ENCODE measurements around the gene RGS9BP.
"Not testable (repeated sequence)": the region's sequence is repeated elsewhere in the genome, so short reads cannot be mapped to it uniquely, and the experiment has no call there.

RGS9BP gene

DNA sequence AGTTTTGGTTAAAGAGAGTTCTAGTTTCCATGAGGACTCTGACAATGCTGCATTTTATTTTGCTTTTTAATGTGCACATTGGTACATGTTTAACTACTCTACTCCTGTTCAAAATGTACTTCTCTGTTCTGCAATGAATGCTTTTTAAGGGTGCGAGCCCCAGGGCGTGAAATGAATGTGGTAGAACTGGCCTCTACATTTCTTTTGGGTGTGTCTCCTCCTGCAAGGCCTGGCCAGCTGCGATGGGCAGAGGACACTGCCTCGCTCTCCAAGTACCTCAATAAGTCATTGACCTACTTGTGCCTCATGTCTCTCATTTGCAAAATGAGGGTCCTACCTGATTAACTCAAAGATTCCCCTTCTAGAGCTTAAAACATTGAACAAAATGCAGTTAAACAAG is 6.7 kb downstream of the RGS9BP start:
- H3K27me3 ChIP-seq (ENCODE audit: insufficient read depth, low read length) = peaks cover 6% of the 10 kb centered on the region
- H3K27ac ChIP-seq (ENCODE audit: low read depth, low read length) = no peak overlapping the region
- H3K79me2 ChIP-seq (ENCODE audit: control insufficient read depth, insufficient read depth, low read length, unreplicated experiment) = no peaks in the 10 kb centered on the region
- H3K4me1 ChIP-seq (ENCODE audit: control insufficient read depth, insufficient read depth, low read length, unreplicated experiment) = no peaks in the 10 kb centered on the region
- no peak overlapping the region for H2AFZ ChIP-seq (ENCODE audit: low read length, unreplicated experiment)
- no peaks in the 10 kb centered on the region for H3K36me3 ChIP-seq (ENCODE audit: insufficient read depth, low read length)
- no peak overlapping the region for H3K4me3 ChIP-seq (ENCODE audit: low read depth, low read length)

DNA sequence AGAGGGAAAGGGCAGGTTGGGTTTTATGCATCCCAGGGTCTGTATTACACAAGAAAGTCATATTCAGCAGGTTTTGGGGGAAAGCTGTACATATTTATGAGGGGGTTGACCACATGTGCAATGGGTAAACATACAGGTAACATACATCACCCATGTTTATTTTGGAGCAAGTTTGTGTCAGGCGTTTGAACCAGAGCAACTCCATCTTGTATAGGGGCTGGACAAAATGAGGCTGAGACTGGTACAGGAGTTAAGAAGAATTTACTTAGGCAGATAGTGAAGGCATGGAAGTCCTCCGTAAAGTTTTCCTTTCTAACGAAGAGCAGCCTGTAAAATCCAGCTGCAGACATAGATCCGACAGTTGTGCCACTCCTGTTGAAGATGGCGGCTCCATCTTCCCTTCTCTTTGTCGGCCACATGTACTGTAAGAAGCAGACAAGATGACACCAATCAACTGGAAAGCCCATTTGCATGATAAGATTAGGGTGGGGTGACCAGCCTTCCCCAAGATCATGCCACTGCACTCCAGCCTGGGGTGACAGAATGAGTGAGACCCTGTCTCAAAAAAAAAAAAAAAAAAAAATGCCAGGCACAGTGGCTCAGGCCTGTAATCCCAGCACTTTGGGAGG is 11.3 kb downstream of the RGS9BP start:
- Histone ChIP-seq H3K4me1 (ENCODE audit: control insufficient read depth, insufficient read depth, low read length, unreplicated experiment) (peaks cover 8% of the 10 kb centered on the region), H3K27ac (ENCODE audit: low read depth, low read length) (no peak overlapping the region), H3K4me3 (ENCODE audit: low read depth, low read length) (no peak overlapping the region), H3K27me3 (ENCODE audit: insufficient read depth, low read length) (no peaks in the 10 kb centered on the region), H3K79me2 (ENCODE audit: control insufficient read depth, insufficient read depth, low read length, unreplicated experiment) (peaks cover under 1% of the 10 kb centered on the region), H3K36me3 (ENCODE audit: insufficient read depth, low read length) (no peaks in the 10 kb centered on the region), H2AFZ (ENCODE audit: low read length, unreplicated experiment) (no peak overlapping the region)

DNA sequence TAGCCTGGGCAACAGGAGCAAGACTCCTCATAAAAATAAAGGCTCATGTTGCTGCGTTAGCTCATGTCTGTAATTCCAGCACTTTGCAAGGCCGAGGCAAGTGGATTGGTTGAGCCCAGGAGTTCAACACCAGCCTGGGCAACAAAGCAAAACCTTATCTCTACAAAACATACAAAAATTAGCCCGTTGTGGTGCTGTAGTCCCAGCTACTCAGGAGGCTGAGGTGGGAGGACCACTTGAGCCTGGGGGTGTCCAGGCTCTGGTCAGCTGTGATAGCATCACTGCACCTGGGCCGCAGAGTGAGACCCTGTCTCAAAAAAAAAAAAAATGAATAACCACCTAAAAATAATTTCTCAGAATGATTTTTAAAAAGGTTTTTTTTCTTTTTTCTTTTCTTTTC is 12.0 kb downstream of the RGS9BP start:
- Histone ChIP-seq H2AFZ (ENCODE audit: low read length, unreplicated experiment) (no peak overlapping the region), H3K4me1 (ENCODE audit: control insufficient read depth, insufficient read depth, low read length, unreplicated experiment) (peaks cover 8% of the 10 kb centered on the region), H3K27me3 (ENCODE audit: insufficient read depth, low read length) (no peaks in the 10 kb centered on the region), H3K4me3 (ENCODE audit: low read depth, low read length) (no peak overlapping the region), H3K27ac (ENCODE audit: low read depth, low read length) (no peak overlapping the region), H3K79me2 (ENCODE audit: control insufficient read depth, insufficient read depth, low read length, unreplicated experiment) (peaks cover 8% of the 10 kb centered on the region), H3K36me3 (ENCODE audit: insufficient read depth, low read length) (no peaks in the 10 kb centered on the region)

DNA sequence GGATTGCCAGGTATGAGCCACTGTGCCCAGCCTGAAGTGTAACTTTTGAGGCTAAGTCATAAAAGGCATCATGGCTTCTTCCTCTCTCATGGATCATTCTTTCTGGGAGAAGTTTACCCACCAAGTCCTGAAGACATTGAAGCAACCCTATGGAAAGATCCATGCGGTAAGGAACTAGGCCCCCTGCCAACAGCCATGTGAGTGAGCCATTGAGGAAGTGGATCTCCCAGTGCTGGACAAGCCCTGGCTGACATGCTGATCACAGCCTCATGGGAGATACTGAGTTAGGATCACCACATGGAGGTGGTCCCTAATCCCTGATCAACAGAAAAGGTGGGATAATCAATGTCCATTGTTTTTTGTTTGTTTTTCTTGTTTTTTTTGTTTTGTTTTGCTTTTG is 12.7 kb downstream of the RGS9BP start:
- Histone ChIP-seq H2AFZ (ENCODE audit: low read length, unreplicated experiment) (no peak overlapping the region), H3K27me3 (ENCODE audit: insufficient read depth, low read length) (no peaks in the 10 kb centered on the region), H3K4me1 (ENCODE audit: control insufficient read depth, insufficient read depth, low read length, unreplicated experiment) (peaks cover 9% of the 10 kb centered on the region)

DNA sequence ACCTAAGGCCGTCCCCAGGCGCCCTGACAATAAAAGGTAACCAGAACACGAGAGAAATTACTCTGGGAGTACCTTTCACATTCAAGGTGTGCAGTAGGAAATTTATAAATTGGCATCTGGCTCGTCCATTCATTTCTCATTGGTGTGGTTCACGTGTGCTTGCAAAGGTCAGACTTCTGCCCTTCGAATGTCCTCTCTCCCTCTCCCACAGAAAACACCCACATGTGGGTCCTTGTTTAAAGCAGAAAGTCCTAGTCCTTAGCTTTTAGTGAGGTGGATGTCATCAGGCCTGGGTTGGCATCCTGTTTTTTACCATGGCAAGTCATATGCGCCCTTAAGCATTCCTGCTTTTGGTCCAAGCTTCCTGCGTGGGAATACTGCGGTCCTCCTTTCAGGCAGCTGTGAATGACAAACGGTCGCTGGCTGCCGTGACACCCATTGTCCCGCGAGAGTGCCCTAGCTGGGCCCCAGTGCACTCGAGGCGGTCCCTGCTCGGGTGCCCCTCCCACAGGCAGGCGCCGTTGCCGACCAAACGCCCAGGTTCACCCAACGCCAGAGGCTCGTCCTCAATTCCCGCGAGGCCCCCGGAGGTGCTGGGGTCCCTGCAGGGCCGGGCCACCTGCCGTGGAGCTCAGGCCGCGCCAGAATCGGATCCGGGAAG is 15.8 kb downstream of the RGS9BP start, which contains the start of gene NUDT19:
TSS of gene NUDT19 (plus strand) at position 531 of the 661 bp plus-strand sequence. CDS start 140 bp downstream, outside the sequence.
- Histone ChIP-seq H3K4me3 (ENCODE audit: low read depth, low read length) (peak within 1 kb of the TSS; percentile 86), H3K27me3 (ENCODE audit: insufficient read depth, low read length) (no peaks in the 10 kb centered on the region), H3K79me2 (ENCODE audit: control insufficient read depth, insufficient read depth, low read length, unreplicated experiment) (peaks cover 39% of the 10 kb centered on the region), H3K4me1 (ENCODE audit: control insufficient read depth, insufficient read depth, low read length, unreplicated experiment) (peaks cover 14% of the 10 kb centered on the region), H3K27ac (ENCODE audit: low read depth, low read length) (peak within 1 kb of the TSS; percentile 53; the same call in 1 of the 2 replicates), H2AFZ (ENCODE audit: low read length, unreplicated experiment) (peak within 1 kb of the TSS; percentile 74), H3K36me3 (ENCODE audit: insufficient read depth, low read length) (no peaks in the 10 kb centered on the region)

More for the DNA sequence above, 12.7 kb downstream of the RGS9BP start:
- Histone ChIP-seq H3K27ac (ENCODE audit: low read depth, low read length) (no peak overlapping the region), H3K4me3 (ENCODE audit: low read depth, low read length) (no peak overlapping the region), H3K36me3 (ENCODE audit: insufficient read depth, low read length) (no peaks in the 10 kb centered on the region), H3K79me2 (ENCODE audit: control insufficient read depth, insufficient read depth, low read length, unreplicated experiment) (peaks cover 14% of the 10 kb centered on the region)

DNA sequence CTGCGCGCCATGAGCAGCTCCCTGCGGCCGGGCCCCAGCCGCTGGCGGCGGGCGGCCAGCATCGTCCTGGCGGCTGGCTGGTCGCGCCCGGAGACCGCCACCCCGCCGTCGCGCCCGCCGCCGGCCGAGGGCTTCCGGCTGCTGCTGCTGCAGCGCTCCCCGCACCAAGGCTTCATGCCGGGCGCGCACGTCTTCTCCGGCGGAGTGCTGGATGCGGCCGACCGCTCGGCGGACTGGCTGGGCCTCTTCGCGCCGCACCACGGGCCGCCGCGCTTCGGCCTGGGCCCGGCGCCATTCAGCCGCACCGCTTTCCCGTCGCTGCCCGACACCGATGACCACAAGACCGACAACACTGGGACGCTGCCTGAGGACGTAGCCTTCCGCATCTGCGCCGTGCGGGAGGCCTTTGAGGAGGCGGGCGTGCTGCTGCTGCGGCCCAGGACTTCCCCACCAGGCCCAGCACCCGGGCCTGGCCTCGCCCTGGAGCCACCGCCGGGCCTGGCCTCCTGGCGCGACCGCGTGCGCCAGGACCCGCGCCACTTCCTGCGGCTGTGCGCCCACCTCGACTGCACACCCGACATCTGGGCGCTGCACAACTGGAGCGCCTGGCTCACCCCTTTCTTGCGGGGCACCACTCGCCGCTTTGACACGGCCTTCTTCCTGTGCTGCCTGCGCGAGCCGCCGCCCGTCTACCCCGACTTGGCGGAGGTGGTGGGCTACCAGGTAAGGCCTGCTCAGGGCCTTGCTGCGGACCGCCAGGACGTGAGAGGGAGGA is 16.5 kb downstream of the RGS9BP start:
- no peaks in the 10 kb centered on the region for H3K27me3 ChIP-seq (ENCODE audit: insufficient read depth, low read length)
- no peaks in the 10 kb centered on the region for H3K36me3 ChIP-seq (ENCODE audit: insufficient read depth, low read length)
- peaks cover 45% of the 10 kb centered on the region for H3K79me2 ChIP-seq (ENCODE audit: control insufficient read depth, insufficient read depth, low read length, unreplicated experiment)
- peak overlapping the region; percentile 53; the same call in 1 of the 2 replicates for H3K27ac ChIP-seq (ENCODE audit: low read depth, low read length)
- H3K4me1 ChIP-seq (ENCODE audit: control insufficient read depth, insufficient read depth, low read length, unreplicated experiment) = peaks cover 14% of the 10 kb centered on the region
- H3K4me3 ChIP-seq (ENCODE audit: low read depth, low read length) = peak overlapping the region; percentile 86
- peak overlapping the region; percentile 74 for H2AFZ ChIP-seq (ENCODE audit: low read length, unreplicated experiment)

DNA sequence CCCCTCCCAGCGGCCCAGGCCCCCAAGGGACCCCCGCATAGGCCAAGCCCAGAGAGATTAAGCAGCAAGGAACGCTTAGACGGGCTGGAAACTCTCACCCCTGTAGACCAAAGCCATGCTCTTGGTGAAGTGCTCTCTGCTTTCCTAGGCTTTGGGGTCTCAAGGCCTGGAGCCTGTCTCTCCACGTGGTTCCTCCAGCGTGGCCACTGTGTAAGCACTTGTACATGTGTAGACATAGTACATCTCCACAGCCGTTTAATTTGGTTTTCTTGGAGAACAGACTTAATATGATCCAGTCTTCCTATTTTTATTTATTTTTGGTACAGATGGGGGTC is 17.0 kb downstream of the RGS9BP start:
- Histone ChIP-seq H3K36me3 (ENCODE audit: insufficient read depth, low read length) (no peaks in the 10 kb centered on the region), H3K79me2 (ENCODE audit: control insufficient read depth, insufficient read depth, low read length, unreplicated experiment) (peaks cover 50% of the 10 kb centered on the region), H3K4me3 (ENCODE audit: low read depth, low read length) (peak overlapping the region; percentile 86), H3K27me3 (ENCODE audit: insufficient read depth, low read length) (no peaks in the 10 kb centered on the region), H3K4me1 (ENCODE audit: control insufficient read depth, insufficient read depth, low read length, unreplicated experiment) (peaks cover 14% of the 10 kb centered on the region), H2AFZ (ENCODE audit: low read length, unreplicated experiment) (no peak overlapping the region), H3K27ac (ENCODE audit: low read depth, low read length) (peak overlapping the region; percentile 53; the same call in 1 of the 2 replicates)

DNA sequence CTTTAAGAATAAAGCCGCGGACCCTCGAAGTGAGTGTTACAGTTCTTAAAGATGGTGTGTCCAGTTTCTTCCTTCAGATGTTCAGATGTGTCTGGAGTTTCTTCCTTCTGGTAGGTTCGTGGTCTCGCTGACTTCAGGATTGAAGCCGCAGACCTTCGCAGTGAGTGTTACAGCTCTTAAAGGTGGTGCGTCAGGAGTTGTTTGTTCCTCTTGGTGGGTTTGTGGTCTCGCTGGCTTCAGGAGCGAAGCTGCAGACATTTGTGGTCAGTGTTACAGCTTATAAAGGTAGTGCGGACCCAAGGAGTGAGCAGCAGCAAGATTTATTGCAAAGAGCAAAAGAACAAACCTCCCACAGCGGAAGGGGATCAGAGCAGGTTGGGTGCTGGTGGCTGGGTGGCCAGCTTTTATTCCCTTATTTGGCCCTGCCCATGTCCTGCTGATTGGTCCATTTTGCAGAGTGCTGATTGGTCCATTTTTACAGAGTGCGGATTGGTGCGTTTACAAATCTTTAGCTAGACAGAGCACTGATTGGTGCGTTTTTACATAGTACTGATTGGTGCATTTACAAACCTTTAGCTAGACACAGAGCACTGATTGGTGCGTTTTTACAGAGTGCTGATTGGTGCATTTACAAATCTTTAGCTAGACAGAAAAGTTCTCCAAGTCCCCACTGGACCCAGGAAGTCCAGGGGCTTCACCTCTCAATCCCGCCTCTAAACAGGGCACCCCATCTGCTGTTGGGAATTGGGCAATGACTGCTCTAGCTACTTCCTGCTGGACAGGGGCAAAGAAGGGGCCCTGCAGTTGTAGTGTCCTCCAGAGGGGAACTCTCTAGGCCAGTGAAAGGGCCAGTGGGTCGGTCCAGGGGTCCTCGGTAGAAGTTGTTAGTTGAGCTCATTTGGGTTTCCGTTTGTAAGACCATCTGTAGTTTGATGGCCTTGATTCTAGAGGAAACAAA is 17.8 kb downstream of the RGS9BP start:
- not testable (repeated sequence) for H3K27me3 ChIP-seq (ENCODE audit: insufficient read depth, low read length); H3K27ac ChIP-seq (ENCODE audit: low read depth, low read length); H3K36me3 ChIP-seq (ENCODE audit: insufficient read depth, low read length); H2AFZ ChIP-seq (ENCODE audit: low read length, unreplicated experiment)
- Histone ChIP-seq H3K4me3 (ENCODE audit: low read depth, low read length) (peak overlapping the region; percentile 86), H3K79me2 (ENCODE audit: control insufficient read depth, insufficient read depth, low read length, unreplicated experiment) (peaks cover 54% of the 10 kb centered on the region), H3K4me1 (ENCODE audit: control insufficient read depth, insufficient read depth, low read length, unreplicated experiment) (peaks cover 14% of the 10 kb centered on the region)

DNA sequence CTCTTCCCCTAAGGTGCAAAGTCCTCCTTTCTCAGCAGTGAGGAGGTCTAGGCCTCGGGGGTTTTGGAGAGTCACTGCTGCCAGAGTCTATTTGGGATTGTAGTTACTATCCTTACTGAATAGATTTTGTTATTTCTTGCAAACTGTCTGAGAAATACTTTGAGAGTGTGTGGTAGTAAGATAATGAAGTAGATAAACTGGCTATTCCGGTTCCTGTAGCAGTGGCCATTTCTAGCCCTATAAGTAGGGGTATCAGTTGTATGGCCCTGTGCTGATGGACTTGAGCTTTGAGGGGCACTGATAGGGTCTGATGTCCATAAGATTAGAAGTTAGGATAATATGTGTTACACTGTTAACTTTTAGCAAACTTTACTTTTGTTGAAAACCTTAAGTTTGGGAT is 18.7 kb downstream of the RGS9BP start:
- H2AFZ ChIP-seq (ENCODE audit: low read length, unreplicated experiment); H3K4me3 ChIP-seq (ENCODE audit: low read depth, low read length); H3K27me3 ChIP-seq (ENCODE audit: insufficient read depth, low read length); H3K36me3 ChIP-seq (ENCODE audit: insufficient read depth, low read length); H3K27ac ChIP-seq (ENCODE audit: low read depth, low read length): not testable (repeated sequence)
- Histone ChIP-seq H3K79me2 (ENCODE audit: control insufficient read depth, insufficient read depth, low read length, unreplicated experiment) (peaks cover 56% of the 10 kb centered on the region), H3K4me1 (ENCODE audit: control insufficient read depth, insufficient read depth, low read length, unreplicated experiment) (peaks cover 14% of the 10 kb centered on the region)

DNA sequence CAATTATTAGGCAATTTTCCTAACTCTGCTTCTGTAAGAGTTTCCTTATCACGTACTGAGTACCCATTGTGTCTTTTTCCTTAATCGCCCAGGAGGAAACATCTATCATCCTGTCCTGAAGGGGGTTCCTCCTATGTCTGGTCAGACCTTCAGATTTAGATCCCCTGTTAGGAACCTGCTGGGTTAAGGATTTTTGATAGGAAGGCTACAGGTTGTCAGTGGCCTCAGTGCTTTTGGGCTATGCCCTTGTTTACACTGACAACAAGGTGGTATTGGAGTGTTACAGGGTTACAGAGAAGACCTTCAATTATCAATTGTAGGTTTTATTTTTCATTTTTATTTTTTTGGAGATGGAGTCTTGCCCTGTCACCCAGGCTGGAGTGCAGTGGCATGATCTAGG is 19.2 kb downstream of the RGS9BP start:
- H3K27me3 ChIP-seq (ENCODE audit: insufficient read depth, low read length); H3K27ac ChIP-seq (ENCODE audit: low read depth, low read length); H3K4me3 ChIP-seq (ENCODE audit: low read depth, low read length); H3K36me3 ChIP-seq (ENCODE audit: insufficient read depth, low read length); H2AFZ ChIP-seq (ENCODE audit: low read length, unreplicated experiment): not testable (repeated sequence)
- Histone ChIP-seq H3K4me1 (ENCODE audit: control insufficient read depth, insufficient read depth, low read length, unreplicated experiment) (peaks cover 14% of the 10 kb centered on the region), H3K79me2 (ENCODE audit: control insufficient read depth, insufficient read depth, low read length, unreplicated experiment) (peaks cover 59% of the 10 kb centered on the region)

All from ACC112 (cell line).